HepG2 (cell line): ENCODE data around the gene CHADL. TPM values are rescaled to one million over a fixed set of nuclear protein-coding genes. Genes with fewer than 3 reads are reported as not detected.

Experiments used
- CBFB ChIP-seq: sonication (generic); formaldehyde crosslinking; IDR thresholded peaks from 2 replicates; pipeline ENCODE4 v1.4.0; 2020; ENCODE audit warnings: missing genetic modification reagents
- CREM ChIP-seq, 2 experiments: sonication (generic) in 1 of 2; formaldehyde crosslinking in 1 of 2; IDR thresholded peaks; 2 replicates each; pipeline versions ENCODE4 v1.4.0 to v1.6.1; 2016 to 2020; ENCODE audit warnings: antibody characterized with exemption in 1 of 2, mild to moderate bottlenecking in 1 of 2, missing genetic modification reagents in 1 of 2
- MAFG ChIP-seq: sonication (generic); formaldehyde crosslinking; IDR thresholded peaks from 2 replicates; pipeline ENCODE4 v1.5.1; 2020; ENCODE audit warnings: mild to moderate bottlenecking, missing genetic modification reagents
- RORA ChIP-seq: sonication (generic); formaldehyde crosslinking; IDR thresholded peaks from 2 replicates; pipeline ENCODE4 v1.5.0; 2020; ENCODE audit warnings: mild to moderate bottlenecking, missing genetic modification reagents, moderate library complexity
- SOX6 ChIP-seq, 2 experiments: fragments of 450-650 bp in 1 of 2; sonication (generic) in 1 of 2; formaldehyde crosslinking in 1 of 2; IDR thresholded peaks; 2 replicates each; pipeline versions ENCODE4 v1.4.0 to v1.6.1; 2017 to 2020; ENCODE audit warnings: antibody characterized with exemption in 1 of 2, mild to moderate bottlenecking in 1 of 2, missing genetic modification reagents in 1 of 2
- ZBTB1 ChIP-seq: sonication (generic); formaldehyde crosslinking; IDR thresholded peaks from 2 replicates; pipeline ENCODE4 v1.4.0; 2020; ENCODE audit warnings: missing genetic modification reagents, borderline replicate concordance
- ZNF546 ChIP-seq: sonication (generic); formaldehyde crosslinking; conservative IDR thresholded peaks from 2 replicates; pipeline ENCODE4 v1.8.1; 2023; ENCODE audit warnings: mild to moderate bottlenecking, missing genetic modification reagents
- ZSCAN21 ChIP-seq: sonication (generic); formaldehyde crosslinking; IDR thresholded peaks from 2 replicates; pipeline ENCODE4 v1.8.0; 2022; ENCODE audit warnings: mild to moderate bottlenecking, missing genetic modification reagents, moderate library complexity, borderline replicate concordance
- polyA plus RNA-seq, 8 experiments: library from polyadenylated mRNA; depleted of rRNA in 3 of 8; stranded (reverse) in 7 of 8; unstranded in 1 of 8; fragments of >200 nt; fragmentation: Illumina TruSeq in 4 of 8; extraction: Trizol in 4 of 8; gene quantifications; 2 replicates each; pipeline versions ENCODE4 v1.2.1 to v1.2.3, GENCODE V29; 2011 to 2016; ENCODE audit warnings: low read depth in 4 of 8, missing spikeins in 1 of 8, mixed read lengths in 1 of 8; ENCODE audit not compliant: insufficient read depth in 1 of 8
- total RNA-seq, 5 experiments: library from RNA; depleted of rRNA; stranded (reverse); fragments of >200 nt; fragmentation: Illumina TruSeq; extraction: Trizol; gene quantifications; 2 replicates each; pipeline ENCODE4 v1.2.3, GENCODE V29; 2016; ENCODE audit warnings: low read depth in 1 of 5
- TF ChIP-seq, protein P1 (sequence below): sonication (generic); formaldehyde crosslinking; IDR thresholded peaks from 2 replicates; pipeline ENCODE4 v1.4.0; 2020; ENCODE audit warnings: mild to moderate bottlenecking, missing genetic modification reagents
- TF ChIP-seq, protein P2 (sequence below): sonication (generic); formaldehyde crosslinking; IDR thresholded peaks from 2 replicates; pipeline ENCODE4 v1.4.0; 2020; ENCODE audit warnings: mild to moderate bottlenecking, missing genetic modification reagents
- TF ChIP-seq, protein P3 (sequence below): sonication (generic); formaldehyde crosslinking; IDR thresholded peaks from 2 replicates; pipeline ENCODE4 v1.4.0; 2020; ENCODE audit warnings: mild to moderate bottlenecking, missing genetic modification reagents, borderline replicate concordance
- TF ChIP-seq, protein P4 (sequence below): IDR thresholded peaks from 2 replicates; pipeline ENCODE4 v1.4.0; 2020; ENCODE audit warnings: mild to moderate bottlenecking, missing genetic modification reagents
- TF ChIP-seq, protein P5 (sequence below): sonication (generic); formaldehyde crosslinking; IDR thresholded peaks from 2 replicates; pipeline ENCODE4 v1.8.1; 2022; ENCODE audit warnings: mild to moderate bottlenecking, missing genetic modification reagents

Gene CHADL
- total and polyA plus RNA-seq, 2 of the 13 experiments (the other 11 are each of a cell fraction or from before 2014, with no cell fraction given), result 2.8 to 8.1 TPM

DNA sequence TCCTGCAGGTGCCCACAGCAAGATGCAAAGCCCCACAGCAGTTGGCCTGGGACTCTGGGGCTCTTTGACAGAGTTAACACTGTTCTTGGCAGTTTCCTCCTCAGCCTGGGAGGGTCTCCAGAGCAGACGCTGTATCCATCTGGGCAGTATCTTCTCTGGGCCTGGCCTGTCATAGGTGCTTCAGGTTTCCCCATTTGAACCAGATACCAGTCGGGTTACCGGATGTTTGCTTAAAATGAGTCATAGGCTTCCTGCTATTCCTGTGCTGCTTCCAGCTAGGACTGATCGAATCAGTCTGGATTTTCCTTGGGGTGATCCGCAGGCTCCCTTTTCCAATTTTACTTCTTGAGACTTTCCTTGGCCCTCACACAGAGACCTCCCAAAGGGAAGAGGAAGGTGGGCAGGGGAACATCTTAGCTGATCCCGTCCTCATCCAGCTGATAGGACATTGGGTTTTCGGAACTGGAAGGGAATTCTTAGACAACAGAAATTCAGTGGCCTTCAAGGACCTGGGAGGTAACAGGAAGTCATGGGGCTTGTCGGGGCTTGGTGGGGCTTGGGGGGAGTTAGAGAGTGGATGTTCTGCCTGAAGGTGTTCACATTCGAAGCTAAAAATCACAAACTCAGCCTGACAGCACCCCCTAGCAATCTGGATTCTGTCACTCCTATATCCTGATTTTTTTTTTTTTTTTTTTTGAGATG is 47.7 kb upstream of the CHADL start (continued):
- TF ChIP-seq, protein P1, sequence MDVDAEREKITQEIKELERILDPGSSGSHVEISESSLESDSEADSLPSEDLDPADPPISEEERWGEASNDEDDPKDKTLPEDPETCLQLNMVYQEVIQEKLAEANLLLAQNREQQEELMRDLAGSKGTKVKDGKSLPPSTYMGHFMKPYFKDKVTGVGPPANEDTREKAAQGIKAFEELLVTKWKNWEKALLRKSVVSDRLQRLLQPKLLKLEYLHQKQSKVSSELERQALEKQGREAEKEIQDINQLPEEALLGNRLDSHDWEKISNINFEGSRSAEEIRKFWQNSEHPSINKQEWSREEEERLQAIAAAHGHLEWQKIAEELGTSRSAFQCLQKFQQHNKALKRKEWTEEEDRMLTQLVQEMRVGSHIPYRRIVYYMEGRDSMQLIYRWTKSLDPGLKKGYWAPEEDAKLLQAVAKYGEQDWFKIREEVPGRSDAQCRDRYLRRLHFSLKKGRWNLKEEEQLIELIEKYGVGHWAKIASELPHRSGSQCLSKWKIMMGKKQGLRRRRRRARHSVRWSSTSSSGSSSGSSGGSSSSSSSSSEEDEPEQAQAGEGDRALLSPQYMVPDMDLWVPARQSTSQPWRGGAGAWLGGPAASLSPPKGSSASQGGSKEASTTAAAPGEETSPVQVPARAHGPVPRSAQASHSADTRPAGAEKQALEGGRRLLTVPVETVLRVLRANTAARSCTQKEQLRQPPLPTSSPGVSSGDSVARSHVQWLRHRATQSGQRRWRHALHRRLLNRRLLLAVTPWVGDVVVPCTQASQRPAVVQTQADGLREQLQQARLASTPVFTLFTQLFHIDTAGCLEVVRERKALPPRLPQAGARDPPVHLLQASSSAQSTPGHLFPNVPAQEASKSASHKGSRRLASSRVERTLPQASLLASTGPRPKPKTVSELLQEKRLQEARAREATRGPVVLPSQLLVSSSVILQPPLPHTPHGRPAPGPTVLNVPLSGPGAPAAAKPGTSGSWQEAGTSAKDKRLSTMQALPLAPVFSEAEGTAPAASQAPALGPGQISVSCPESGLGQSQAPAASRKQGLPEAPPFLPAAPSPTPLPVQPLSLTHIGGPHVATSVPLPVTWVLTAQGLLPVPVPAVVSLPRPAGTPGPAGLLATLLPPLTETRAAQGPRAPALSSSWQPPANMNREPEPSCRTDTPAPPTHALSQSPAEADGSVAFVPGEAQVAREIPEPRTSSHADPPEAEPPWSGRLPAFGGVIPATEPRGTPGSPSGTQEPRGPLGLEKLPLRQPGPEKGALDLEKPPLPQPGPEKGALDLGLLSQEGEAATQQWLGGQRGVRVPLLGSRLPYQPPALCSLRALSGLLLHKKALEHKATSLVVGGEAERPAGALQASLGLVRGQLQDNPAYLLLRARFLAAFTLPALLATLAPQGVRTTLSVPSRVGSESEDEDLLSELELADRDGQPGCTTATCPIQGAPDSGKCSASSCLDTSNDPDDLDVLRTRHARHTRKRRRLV (CRISPR knock-in tag), result no peak
- TF ChIP-seq CREM (IDR thresholded peaks at IDR 0.05), result peak; percentile 57
- no peak for TF ChIP-seq CREM (CRISPR knock-in tag; IDR thresholded peaks at IDR 0.05)
- no peak for TF ChIP-seq RORA (CRISPR knock-in tag)
- no peak for TF ChIP-seq ZBTB1
- TF ChIP-seq, protein P2, sequence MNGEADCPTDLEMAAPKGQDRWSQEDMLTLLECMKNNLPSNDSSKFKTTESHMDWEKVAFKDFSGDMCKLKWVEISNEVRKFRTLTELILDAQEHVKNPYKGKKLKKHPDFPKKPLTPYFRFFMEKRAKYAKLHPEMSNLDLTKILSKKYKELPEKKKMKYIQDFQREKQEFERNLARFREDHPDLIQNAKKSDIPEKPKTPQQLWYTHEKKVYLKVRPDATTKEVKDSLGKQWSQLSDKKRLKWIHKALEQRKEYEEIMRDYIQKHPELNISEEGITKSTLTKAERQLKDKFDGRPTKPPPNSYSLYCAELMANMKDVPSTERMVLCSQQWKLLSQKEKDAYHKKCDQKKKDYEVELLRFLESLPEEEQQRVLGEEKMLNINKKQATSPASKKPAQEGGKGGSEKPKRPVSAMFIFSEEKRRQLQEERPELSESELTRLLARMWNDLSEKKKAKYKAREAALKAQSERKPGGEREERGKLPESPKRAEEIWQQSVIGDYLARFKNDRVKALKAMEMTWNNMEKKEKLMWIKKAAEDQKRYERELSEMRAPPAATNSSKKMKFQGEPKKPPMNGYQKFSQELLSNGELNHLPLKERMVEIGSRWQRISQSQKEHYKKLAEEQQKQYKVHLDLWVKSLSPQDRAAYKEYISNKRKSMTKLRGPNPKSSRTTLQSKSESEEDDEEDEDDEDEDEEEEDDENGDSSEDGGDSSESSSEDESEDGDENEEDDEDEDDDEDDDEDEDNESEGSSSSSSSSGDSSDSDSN (CRISPR knock-in tag), result no peak
- TF ChIP-seq, protein P3, sequence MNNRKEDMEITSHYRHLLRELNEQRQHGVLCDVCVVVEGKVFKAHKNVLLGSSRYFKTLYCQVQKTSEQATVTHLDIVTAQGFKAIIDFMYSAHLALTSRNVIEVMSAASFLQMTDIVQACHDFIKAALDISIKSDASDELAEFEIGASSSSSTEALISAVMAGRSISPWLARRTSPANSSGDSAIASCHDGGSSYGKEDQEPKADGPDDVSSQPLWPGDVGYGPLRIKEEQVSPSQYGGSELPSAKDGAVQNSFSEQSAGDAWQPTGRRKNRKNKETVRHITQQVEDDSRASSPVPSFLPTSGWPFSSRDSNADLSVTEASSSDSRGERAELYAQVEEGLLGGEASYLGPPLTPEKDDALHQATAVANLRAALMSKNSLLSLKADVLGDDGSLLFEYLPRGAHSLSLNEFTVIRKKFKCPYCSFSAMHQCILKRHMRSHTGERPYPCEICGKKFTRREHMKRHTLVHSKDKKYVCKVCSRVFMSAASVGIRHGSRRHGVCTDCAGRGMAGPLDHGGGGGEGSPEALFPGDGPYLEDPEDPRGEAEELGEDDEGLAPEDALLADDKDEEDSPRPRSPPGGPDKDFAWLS (CRISPR knock-in tag), result no peak
- TF ChIP-seq SOX6 (IDR thresholded peaks at IDR 0.05), result no peak
- TF ChIP-seq SOX6 (CRISPR knock-in tag; IDR thresholded peaks at IDR 0.05), result peak; percentile 55
- no peak for TF ChIP-seq MAFG (CRISPR knock-in tag)
- TF ChIP-seq, protein P4, sequence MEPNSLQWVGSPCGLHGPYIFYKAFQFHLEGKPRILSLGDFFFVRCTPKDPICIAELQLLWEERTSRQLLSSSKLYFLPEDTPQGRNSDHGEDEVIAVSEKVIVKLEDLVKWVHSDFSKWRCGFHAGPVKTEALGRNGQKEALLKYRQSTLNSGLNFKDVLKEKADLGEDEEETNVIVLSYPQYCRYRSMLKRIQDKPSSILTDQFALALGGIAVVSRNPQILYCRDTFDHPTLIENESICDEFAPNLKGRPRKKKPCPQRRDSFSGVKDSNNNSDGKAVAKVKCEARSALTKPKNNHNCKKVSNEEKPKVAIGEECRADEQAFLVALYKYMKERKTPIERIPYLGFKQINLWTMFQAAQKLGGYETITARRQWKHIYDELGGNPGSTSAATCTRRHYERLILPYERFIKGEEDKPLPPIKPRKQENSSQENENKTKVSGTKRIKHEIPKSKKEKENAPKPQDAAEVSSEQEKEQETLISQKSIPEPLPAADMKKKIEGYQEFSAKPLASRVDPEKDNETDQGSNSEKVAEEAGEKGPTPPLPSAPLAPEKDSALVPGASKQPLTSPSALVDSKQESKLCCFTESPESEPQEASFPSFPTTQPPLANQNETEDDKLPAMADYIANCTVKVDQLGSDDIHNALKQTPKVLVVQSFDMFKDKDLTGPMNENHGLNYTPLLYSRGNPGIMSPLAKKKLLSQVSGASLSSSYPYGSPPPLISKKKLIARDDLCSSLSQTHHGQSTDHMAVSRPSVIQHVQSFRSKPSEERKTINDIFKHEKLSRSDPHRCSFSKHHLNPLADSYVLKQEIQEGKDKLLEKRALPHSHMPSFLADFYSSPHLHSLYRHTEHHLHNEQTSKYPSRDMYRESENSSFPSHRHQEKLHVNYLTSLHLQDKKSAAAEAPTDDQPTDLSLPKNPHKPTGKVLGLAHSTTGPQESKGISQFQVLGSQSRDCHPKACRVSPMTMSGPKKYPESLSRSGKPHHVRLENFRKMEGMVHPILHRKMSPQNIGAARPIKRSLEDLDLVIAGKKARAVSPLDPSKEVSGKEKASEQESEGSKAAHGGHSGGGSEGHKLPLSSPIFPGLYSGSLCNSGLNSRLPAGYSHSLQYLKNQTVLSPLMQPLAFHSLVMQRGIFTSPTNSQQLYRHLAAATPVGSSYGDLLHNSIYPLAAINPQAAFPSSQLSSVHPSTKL, result peak; percentile 78
- no peak for TF ChIP-seq CBFB (CRISPR knock-in tag)
- TF ChIP-seq ZNF546 (CRISPR knock-in tag), result no peak
- TF ChIP-seq ZSCAN21 (CRISPR knock-in tag), result no peak
- TF ChIP-seq, protein P5, sequence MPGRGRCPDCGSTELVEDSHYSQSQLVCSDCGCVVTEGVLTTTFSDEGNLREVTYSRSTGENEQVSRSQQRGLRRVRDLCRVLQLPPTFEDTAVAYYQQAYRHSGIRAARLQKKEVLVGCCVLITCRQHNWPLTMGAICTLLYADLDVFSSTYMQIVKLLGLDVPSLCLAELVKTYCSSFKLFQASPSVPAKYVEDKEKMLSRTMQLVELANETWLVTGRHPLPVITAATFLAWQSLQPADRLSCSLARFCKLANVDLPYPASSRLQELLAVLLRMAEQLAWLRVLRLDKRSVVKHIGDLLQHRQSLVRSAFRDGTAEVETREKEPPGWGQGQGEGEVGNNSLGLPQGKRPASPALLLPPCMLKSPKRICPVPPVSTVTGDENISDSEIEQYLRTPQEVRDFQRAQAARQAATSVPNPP (CRISPR knock-in tag), result no peak
